Glomerular visceral epithelial cell (primary cell): ENCODE measurements around the gene PTPA.
"Not testable (repeated sequence)": the region's sequence is repeated elsewhere in the genome, so short reads cannot be mapped to it uniquely, and the experiment has no call there.

Experiments used
- DNase-seq: peaks from one replicate; pipeline ENCODE4 v3.0.0-alpha.2; 2016; ENCODE audit errors: extremely low spot score

The PTPA gene

DNA sequence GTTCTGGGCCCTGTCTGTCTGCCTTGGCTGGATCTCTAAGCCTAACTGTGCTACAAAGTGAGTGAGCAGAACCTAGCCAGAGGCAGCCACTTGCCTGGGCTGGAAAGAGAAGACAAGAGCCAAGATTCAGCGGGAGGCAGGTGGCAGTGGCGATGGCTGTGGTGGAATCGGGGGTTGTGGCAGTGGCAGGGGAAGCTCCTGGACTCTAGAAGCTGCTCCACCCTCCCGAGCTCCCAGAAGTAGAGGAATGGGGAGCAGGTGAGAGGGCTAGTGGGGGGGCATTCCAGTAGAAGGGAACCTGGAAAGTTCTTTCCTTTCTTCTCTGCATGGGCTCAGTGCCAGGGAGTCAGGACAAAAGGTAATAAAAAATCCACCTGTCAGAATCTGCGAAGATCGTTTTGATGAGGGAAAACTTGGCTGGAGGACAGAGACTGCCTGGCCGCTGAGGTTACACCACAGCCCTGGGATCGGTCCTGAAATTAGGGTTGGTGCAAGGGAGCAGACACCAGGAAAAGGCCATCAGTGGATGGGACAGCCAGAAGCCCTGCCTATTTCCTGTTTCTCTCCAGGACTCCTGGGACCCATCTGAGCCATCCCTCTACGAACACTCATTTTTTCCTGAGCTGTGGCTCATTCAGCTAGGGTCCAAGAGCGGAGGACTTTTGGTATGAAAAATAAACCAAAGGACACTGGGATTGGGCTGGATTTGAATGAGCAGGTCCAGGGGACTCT is 2.2 kb upstream of the PTPA start:
- DNase-seq, result no peak

GRCh38 chr9:129109537-129109903 is 1.7 kb upstream of the PTPA start:
- peak; percentile 34 for DNase-seq

DNA sequence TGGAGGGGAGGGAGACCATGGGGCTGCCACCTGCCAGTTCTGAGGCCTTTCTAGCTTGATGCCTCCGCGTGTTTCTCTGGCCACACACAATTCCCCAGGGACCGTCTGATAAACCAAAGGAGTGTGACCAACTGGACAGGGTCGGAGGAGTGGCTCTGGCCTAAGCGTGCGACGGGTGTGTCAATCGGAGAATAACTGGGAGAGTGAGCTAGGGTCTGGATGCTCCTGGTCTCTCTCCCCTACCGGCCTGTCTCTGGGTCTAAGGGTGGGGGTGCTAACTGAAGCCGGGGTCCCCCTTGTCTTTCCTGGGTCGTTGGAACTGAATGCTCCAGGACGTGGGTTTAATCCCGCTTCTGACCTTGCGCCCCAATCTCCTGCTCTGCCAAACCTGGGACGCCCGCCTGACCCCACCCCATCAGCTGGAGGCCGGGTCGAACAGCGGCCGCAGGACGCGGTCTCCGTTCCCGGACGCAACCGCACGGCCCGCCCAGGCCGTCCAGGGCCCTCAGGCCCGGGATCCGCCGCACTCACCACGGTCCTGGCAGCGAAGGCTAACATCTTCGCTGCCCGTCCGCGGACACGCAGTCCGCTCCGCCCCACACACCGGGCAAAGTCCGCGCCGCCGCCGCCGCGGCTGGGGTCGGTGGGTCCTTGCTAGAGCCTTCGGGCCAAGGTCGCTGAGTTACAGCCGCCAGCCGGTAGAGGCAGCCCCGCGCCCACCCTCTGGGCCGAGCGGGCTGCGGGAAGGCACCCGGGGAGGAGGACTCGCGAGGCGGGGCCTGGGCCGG is 1.1 kb upstream of the PTPA start:
- DNase-seq, result peak; percentile 25

DNA sequence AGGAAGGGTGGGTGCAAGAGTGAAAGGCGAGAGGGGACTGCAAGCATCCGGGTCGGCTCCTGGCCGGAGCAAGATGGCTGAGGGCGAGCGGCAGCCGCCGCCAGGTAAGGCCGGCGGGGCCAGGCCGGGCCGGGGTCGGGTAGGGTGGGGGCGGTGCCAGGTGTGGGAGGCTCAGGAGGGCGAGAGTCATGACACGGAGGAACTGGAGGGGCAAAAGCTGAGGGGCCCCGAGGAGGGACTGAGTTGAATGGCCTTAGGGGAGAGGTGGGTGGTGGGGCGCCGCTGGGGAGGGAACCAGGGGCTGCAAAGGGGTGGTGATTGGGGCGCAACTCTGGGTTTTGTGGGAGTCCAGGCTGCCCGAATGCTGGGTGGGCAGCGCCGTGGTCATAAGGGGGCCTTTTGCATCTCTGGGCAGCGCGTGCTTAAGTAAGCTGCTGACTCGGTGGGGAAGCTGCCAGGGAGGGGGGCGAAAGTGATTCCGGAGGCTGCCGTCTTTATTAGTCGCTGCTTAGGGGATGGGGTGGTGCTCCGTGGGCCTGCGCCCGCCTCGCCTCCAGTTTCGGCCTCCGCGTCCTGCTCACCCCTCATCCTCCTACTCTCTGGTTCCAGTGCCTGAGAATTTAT is 425 bp downstream of the PTPA start:
- peak; percentile 55 for DNase-seq

DNA sequence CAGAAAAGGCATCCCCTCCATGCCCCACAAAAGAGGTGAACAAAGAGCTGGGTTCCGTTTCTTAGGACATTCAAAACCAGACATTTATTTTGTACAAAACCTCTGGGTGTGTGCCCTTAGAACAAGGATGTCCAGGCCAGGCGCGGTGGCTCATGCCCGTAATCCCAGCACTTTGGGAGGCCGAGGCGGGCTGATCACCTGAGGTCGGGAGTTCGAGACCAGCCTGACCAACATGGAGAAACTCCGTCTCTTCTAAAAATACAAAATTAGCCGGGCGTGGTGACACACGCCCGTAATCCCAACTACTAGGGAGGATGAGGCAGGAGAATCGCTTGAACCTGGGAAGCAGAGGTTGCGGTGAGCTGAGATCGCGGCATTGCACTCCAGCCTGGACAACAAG is 1.3 kb downstream of the PTPA start:
- DNase-seq, result not testable (repeated sequence)

- DNase-seq, result no peak
These were observed 2.6 kb downstream of the PTPA start for GRCh38 chr9:129113645-129114304.

DNA sequence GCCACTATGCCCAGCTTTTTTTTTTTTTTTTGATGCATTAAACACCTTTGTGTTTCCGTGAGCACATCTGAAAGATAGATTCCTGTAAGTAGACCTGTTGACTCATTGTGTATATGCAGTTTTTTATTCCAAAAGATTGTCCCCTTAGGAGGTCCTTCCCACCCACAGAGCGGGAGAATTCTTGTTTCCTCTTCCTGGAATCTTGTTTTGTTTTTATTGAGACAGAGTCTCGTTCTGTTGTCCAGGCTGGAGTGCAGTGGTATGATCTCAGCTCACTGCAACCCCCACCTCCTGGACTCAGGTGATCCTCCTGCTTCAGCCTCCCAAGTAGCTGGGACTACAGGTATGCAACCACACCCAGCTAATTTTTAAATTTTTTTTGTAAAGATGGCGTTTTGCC is 7.6 kb downstream of the PTPA start:
- DNase-seq, result no peak

- no peak for DNase-seq
These were observed 10.3 kb downstream of the PTPA start for GRCh38 chr9:129121483-129121882.

DNA sequence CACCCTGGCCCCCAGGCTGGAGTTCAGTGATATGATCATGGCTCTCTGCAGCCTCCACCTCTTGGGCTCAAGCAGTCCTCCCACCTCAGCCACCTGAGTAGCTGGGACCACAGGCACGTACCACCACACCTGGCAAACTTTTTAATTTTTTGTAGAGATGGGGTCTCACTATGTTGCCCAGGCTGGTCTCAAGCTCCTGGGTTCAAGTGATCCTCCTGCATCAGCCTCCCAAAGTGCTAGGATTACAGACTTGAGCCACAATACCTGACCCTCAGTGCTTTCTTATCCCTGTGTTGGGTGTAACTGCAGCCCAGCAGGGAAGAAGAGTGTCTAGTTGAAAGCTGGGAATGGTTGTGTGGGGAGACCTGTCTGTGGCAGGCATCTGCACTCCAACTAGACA is 10.9 kb downstream of the PTPA start:
- no peak for DNase-seq

DNA sequence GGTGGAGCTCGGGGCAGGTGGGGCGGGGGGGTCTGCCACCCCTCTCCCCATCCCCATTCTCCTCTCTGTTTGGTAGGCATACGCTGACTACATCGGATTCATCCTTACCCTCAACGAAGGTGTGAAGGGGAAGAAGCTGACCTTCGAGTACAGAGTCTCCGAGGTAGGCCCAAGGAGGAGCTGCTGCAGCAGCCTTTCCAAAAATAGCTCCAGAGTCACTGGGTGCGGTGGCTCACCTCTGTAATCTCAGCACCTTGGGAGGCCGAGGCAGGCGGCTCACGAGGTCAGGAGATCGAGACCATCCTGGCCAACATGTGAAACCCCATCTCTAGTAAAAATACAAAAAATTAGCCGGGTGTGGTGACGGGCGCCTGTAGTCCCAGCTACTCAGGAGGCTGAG is 11.8 kb downstream of the PTPA start:
- not testable (repeated sequence) for DNase-seq

GRCh38 chr9:129124506-129125069 is 13.4 kb downstream of the PTPA start:
- no peak for DNase-seq

DNA sequence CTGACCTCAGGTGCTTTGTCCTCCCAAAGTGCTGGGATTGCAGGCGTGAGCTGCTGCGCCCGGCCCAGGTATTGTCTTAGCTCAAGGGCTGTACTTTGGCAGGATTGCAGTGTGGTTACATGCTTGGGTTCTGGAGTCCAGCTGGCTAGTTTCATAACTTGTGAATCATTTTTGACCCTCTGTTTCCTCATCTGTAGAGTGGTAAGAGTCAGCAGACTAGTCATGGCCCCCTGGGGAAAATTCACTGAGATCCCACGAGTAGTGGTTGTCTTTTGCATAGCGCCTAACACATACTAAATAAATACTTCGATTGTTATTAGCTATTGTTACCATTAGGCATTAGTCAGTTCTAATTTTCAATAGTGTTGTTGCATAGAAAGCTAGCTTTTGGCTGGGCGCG is 14.3 kb downstream of the PTPA start:
- peak; percentile 49 for DNase-seq

GRCh38 chr9:129126749-129127618 is 15.8 kb downstream of the PTPA start:
- no peak for DNase-seq

GRCh38 chr9:129128689-129129088 is 17.5 kb downstream of the PTPA start:
- DNase-seq, result no peak

- not testable (repeated sequence) for DNase-seq
These were observed 19.1 kb downstream of the PTPA start for GRCh38 chr9:129130271-129130670.

DNA sequence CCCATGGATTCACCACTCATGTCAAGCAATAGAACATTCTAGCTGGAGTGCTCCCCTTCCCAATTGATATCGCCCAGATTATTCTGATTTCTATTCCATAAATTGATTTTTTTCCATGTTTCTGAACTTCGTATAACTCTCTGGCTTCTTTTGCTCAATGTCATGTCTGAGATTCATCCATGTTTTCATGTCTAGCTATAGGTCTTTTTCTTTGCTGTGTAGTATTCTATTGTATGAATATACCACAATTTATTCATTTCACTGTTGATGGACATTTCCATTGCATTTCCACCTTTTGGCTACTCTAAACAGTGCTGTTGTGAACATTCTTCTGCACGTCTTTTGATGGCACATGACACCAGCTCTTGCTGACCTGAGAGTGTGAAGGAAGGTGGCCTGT is 19.6 kb downstream of the PTPA start:
- no peak for DNase-seq

DNA sequence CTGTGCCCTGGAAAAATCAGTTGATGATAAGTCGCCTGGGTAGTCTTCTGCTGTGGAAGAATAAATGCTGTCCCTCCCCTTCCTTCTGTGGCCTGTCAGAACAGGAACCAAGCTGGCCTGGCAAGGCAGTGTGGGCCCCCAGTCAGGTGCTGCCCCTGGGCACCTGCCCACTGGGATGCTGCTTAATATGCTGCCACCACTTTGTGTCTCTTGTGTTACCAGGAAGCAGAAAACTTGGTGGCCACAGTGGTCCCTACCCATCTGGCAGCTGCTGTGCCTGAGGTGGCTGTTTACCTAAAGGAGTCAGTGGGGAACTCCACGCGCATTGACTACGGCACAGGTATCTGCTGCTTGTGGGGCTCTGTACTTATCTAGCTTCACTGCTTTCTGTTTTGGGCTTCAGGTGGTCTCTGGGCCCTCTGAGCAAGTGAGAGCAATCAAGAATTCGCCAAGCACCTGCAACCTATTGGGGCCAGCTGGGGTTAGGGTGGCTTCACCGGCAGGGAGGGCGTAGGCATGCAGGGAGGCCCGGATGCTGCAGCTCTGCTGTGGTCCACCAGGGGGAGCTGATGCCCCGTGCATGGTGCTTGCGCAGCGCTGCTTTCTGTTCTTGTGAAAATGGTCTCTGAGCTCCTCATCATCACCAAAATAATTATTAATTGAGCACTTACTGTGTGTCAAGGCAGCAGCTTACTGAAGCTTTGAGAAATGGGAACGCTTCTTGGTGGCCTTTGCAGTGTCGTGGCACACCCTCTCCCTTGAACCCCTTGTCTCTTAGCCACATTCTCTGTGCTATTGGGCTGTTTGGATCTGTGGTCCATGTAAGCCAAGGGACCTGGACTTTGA is 20.3 kb downstream of the PTPA start:
- peak; percentile 71 for DNase-seq

- DNase-seq, result no peak
These were observed 21.9 kb downstream of the PTPA start for GRCh38 chr9:129133082-129133481.

- DNase-seq, result no peak
These were observed 24.3 kb downstream of the PTPA start for GRCh38 chr9:129135476-129135875.

GRCh38 chr9:129136446-129137035 is 25.3 kb downstream of the PTPA start:
- no peak for DNase-seq
